GM11168 (cell line): Measurements from ENCODE around the gene NEFH.
"Not testable (repeated sequence)": the region's sequence is repeated elsewhere in the genome, so short reads cannot be mapped to it uniquely, and the experiment has no call there.

Source experiments
- in situ Hi-C: fragments of 300-500 bp; cut with MboI; formaldehyde crosslinking; loops from one replicate; pipeline ENCODE4 v1.12.0; 2022; ENCODE audit warnings: low sequenced_read_pairs; ENCODE audit not compliant: unreplicated experiment

NEFH gene

DNA sequence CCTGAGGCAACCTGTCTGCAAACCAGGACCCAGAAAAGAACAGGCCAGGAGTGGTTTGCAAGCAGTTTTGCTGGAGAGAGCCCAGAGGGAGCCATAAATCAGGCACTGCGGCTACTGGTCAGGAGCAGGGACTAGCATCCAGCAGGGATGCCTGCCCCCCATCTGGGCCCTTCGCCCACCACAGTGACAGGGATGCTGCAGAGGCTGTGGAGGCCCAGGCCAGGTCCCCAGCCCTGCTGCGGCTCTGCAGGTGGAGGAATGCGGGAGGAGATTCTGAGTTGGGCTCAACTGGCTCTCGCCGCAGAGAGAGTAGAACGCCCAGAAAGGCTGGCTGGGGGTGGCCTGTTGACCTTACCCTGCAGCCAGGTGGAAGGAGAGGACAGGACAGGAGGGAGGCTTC lies 16.4 kb upstream of the NEFH start:
- in situ Hi-C loops, result no loop called here

DNA sequence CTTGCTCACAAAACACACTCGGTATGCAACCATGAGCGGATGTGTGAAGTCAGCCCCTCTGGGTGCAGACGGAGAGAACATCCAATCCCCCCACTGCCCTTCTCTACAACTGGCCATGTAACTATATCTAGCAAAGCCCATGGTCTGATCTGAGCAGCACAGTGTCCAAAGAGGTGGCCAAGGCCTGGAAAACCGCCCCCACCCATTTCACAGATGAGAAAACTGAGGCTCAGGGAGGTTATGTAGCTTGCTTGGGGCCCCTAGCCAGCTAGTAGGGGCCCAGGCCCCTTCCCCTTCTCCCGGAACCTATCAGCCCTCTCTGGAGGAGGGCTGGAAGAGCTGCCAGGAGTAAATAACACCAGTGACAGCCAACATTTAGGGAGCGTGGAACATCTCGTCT lies 15.4 kb upstream of the NEFH start:
- in situ Hi-C loops, result no loop called here

DNA sequence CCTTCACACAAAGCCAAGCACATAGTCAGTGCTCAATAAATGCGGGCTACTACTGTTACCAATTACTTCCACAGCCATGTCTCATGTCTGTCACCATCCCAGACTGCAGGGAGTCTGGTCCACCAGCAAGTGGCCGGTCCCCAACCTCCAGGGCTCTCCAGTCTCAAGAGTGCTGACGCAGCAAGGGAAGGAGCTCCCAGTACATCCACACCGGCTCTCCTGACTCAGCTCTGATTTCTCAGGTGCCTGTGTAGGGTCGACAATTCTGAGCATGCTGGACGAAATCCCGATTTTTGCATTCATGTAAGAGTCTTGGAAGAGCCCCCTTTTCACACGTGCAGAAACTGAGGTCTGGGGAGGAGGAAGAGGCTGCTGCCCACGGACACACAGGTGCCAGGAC lies 10.3 kb upstream of the NEFH start:
- in situ Hi-C loops, result no loop called here

GRCh38 chr22:29470159-29470855 lies 9.7 kb upstream of the NEFH start:
- in situ Hi-C loops, result no loop called here

- in situ Hi-C loops, result no loop called here
Observed at GRCh38 chr22:29473001-29473400, 7.0 kb upstream of the NEFH start.

- in situ Hi-C loops, result no loop called here
Observed at GRCh38 chr22:29475550-29475949, 4.5 kb upstream of the NEFH start.

DNA sequence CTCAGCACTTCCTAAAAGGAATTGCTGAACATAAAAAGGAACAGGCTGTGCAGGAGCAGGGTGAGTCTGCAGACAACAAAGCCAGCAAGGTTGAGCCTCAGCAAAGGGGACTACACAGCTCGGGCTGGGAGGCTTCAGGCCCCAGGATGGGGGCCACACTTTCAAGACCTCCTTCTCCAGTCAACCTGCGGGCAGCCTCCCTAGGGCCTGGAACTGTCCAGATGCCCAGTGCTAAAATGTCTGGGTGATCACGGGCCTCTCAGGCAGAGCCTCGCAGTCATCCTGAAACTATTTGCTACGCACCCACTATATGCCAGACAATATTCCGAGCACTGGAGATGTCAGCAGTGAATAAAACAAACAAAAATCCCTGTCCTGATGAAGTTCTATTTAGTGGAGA lies 3.9 kb upstream of the NEFH start:
- in situ Hi-C loops, result no loop called here

GRCh38 chr22:29477723-29478318 lies 2.2 kb upstream of the NEFH start:
- in situ Hi-C loops, result no loop called here

GRCh38 chr22:29478326-29479276 lies 1.4 kb upstream of the NEFH start:
- in situ Hi-C loops, result no loop called here

DNA sequence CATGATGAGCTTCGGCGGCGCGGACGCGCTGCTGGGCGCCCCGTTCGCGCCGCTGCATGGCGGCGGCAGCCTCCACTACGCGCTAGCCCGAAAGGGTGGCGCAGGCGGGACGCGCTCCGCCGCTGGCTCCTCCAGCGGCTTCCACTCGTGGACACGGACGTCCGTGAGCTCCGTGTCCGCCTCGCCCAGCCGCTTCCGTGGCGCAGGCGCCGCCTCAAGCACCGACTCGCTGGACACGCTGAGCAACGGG lies 169 bp downstream of the NEFH start:
- in situ Hi-C loops, result no loop called here

DNA sequence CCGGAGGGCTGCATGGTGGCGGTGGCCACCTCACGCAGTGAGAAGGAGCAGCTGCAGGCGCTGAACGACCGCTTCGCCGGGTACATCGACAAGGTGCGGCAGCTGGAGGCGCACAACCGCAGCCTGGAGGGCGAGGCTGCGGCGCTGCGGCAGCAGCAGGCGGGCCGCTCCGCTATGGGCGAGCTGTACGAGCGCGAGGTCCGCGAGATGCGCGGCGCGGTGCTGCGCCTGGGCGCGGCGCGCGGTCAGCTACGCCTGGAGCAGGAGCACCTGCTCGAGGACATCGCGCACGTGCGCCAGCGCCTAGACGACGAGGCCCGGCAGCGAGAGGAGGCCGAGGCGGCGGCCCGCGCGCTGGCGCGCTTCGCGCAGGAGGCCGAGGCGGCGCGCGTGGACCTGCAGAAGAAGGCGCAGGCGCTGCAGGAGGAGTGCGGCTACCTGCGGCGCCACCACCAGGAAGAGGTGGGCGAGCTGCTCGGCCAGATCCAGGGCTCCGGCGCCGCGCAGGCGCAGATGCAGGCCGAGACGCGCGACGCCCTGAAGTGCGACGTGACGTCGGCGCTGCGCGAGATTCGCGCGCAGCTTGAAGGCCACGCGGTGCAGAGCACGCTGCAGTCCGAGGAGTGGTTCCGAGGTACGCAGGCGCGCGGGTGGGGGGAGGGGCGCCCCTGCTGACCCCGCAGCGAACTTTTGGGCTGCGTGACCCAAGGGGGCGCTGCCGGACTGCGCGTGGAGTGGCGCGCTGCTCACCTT lies 670 bp downstream of the NEFH start:
- in situ Hi-C loops, result no loop called here

DNA sequence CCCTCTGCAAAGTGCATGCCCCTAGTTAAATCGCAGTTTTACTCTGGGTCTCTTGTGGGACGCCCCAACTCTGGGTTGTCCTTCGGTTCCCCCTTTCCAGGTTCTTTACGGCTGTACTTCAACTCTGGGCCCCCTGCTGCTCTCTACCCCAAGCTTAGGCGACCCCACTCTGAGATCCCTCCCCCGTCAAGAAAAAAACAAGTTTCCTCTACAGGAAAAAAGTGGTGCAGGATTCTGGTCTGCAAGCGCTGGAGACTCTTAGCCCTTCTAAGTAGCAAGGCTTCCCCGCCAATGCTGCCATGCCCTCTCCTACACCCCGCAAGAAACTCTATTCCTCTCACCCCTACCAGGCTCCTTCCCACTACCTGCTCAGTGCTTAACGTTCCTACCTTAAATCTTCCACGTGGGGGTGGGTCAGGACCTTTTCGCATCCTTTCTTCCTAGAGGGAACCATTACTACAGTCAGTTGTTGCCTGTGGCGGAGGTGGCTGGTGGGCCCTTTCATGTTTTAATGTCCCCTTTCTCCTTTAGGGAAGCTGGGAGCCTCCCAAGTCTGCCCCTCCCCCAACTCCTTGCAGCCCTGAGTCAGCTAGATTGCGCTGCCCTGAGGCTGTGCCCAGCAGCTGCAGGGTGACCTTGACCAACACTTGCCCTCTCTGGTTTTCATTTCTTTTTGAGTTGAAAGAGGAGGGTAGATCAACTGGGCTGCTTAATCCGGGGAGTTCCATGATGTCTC lies 1.4 kb downstream of the NEFH start:
- in situ Hi-C loops, result no loop called here

DNA sequence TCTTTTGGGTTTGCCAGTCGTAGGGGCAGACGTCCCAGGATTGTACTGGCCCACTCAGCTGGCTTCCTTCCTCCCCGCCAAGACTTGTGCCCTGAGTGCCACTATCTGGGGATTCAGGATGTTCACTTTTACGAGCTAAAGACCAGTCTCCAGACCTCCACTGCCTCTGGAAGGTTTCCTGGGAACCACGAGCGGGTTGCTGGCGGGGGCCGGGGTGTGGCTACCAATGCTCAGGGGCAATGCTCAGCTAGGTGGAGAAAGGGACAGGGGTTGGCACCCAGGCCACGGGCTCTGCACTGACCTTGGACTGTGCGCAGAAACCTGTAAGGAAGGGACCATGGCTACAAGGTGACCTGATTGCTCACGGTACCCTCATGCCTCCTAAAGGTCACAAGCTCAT lies 2.2 kb downstream of the NEFH start:
- in situ Hi-C loops, result no loop called here

GRCh38 chr22:29482726-29483125 lies 2.7 kb downstream of the NEFH start:
- in situ Hi-C loops, result no loop called here

- in situ Hi-C loops, result no loop called here
Observed at GRCh38 chr22:29483254-29483653, 3.2 kb downstream of the NEFH start.

DNA sequence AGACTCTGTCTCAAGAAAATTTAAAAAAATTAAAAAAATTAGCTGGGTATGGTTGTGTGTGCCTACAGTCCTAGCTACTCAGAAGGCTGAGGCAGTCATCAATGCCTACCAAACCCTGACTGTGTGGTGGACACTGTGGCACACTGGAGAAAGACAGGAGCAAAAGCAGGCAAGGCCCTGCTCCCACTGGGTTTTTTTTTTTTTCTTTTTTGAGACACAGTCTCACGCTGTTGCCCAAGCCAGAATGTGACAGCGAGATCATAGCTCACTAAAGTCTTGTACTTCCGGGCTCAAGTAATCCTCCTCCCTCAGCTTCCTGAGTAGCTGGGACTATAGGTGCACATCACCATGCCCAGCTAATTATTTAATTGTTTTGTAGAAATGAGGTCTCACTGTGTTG lies 4.6 kb downstream of the NEFH start:
- in situ Hi-C loops, result no loop called here

- in situ Hi-C loops, result no loop called here
Observed at GRCh38 chr22:29485448-29485847, 5.4 kb downstream of the NEFH start.

DNA sequence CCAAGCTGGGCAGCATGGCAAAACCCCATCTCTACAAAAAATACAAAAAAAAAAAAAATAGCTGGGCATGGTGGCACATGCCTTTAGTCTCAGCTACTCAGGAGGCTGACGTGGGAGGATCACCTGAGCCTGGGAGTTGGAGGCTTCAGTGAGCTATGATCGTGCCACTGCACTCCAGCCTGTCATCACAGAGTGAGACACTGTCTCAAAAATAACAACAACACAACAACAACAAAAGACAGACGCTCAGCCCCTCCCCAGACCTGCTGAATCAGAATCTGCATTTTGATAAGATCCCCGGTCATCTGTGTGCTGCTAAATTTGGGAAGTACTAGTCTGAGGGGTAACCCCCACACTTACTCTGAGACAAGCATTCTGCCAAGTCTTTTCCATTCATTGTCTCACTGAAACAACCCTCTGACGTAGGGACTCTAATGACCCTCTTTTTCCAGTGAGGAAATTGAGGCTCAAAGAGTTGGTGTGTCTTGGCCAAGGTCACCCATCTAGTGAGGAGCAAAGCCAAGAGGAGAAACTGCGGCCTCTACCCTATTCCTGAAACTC lies 7.5 kb downstream of the NEFH start:
- in situ Hi-C loops, result no loop called here

DNA sequence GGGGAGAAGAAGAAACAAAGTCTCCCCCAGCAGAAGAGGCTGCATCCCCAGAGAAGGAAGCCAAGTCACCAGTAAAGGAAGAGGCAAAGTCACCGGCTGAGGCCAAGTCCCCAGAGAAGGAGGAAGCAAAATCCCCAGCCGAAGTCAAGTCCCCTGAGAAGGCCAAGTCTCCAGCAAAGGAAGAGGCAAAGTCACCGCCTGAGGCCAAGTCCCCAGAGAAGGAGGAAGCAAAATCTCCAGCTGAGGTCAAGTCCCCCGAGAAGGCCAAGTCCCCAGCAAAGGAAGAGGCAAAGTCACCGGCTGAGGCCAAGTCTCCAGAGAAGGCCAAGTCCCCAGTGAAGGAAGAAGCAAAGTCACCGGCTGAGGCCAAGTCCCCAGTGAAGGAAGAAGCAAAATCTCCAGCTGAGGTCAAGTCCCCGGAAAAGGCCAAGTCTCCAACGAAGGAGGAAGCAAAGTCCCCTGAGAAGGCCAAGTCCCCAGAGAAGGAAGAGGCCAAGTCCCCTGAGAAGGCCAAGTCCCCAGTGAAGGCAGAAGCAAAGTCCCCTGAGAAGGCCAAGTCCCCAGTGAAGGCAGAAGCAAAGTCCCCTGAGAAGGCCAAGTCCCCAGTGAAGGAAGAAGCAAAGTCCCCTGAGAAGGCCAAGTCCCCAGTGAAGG lies 9.2 kb downstream of the NEFH start:
- in situ Hi-C loops, result not testable (repeated sequence)
